ENCODE measurements around the gene CGREF1.
A peak's percentile ranks its signal among the peaks of the same experiment; 100 is the strongest.

Gene CGREF1

GRCh38 chr2:27065128-27065527 lies 53.8 kb downstream of the CGREF1 start:
- 0 out of 2 replicates have a peak, but pooled peaks cover under 1% of the 10 kb centered on the region for H3K4me1 ChIP-seq (ENCODE audit: control insufficient read depth, insufficient read depth, low read length)
- H3K27ac ChIP-seq (ENCODE audit: extremely low read depth, low read depth, low read length): no peak overlapping the region
- no peak overlapping the region for H3K4me3 ChIP-seq (ENCODE audit: low read depth, low read length)
- ChIA-PET CTCF (interaction anchor here (0.7 kb wide), 1 partner anchor 1688 kb away, joined by 3 read pairs; no protein-coding TSS in a partner anchor), POLR2A (interaction anchor here (0.7 to 6.5 kb wide), 4 partner anchors 10 to 33 kb away, joined by 3 to 31 read pairs (median 10); partner anchors contain the start of gene AGBL5)
- peaks cover 0 to 74% of the 10 kb centered on the region in 2 experiments for H3K36me3 ChIP-seq (ENCODE audit: control insufficient read depth in 2 of 2, insufficient read depth in 1 of 2, low read length in 2 of 2)
- H3K9me3 ChIP-seq (ENCODE audit: control insufficient read depth, insufficient read depth, low read depth, low read length): no peaks in the 10 kb centered on the region
- TF ChIP-seq ZNF140 (tag by site-specific recombination; IDR thresholded peaks at IDR 0.05) (no peak), ZNF654 (tag by site-specific recombination; IDR thresholded peaks at IDR 0.05; ENCODE audit: low read depth) (no peak), ZNF747 (tag by site-specific recombination; IDR thresholded peaks at IDR 0.05) (no peak), PRDM6 (tag by site-specific recombination; IDR thresholded peaks at IDR 0.05) (no peak), ZNF37A (tag by site-specific recombination; IDR thresholded peaks at IDR 0.05) (no peak), ZNF184 (tag by site-specific recombination; IDR thresholded peaks at IDR 0.05) (no peak), PRDM10 (tag by site-specific recombination; IDR thresholded peaks at IDR 0.05) (no peak)

- Histone ChIP-seq H3K27ac (ENCODE audit: extremely low read depth, low read depth, low read length) (no peak overlapping the region), H3K36me3 (ENCODE audit: control insufficient read depth in 2 of 2, insufficient read depth in 1 of 2, low read length in 2 of 2) (peaks cover 8 to 81% of the 10 kb centered on the region in 2 experiments), H3K4me1 (ENCODE audit: control insufficient read depth, insufficient read depth, low read length) (no peaks in the 10 kb centered on the region), H3K4me3 (ENCODE audit: low read depth, low read length) (no peak overlapping the region), H3K9me3 (ENCODE audit: control insufficient read depth, insufficient read depth, low read depth, low read length) (no peaks in the 10 kb centered on the region)
- TF ChIP-seq ZNF324 (tag by site-specific recombination; IDR thresholded peaks at IDR 0.05) (no peak), PRDM10 (tag by site-specific recombination; IDR thresholded peaks at IDR 0.05) (peak; percentile 70)
- ChIA-PET CTCF (interaction anchor here (0.6 to 1.3 kb wide), 2 partner anchors 20 to 207 kb away, joined by 3 to 5 read pairs; no protein-coding TSS in a partner anchor), POLR2A (interaction anchor here (0.6 to 3.6 kb wide), 7 partner anchors 8 to 200 kb away, joined by 3 to 22 read pairs (median 4); partner anchors contain the start of genes AGBL5 and OST4)
These were observed 58.6 kb downstream of the CGREF1 start for GRCh38 chr2:27060323-27060722.

GRCh38 chr2:27059141-27059820 lies 59.6 kb downstream of the CGREF1 start:
- CTCF ChIA-PET: interaction anchor here (1.3 kb wide), 1 partner anchor 206 kb away, joined by 5 read pairs; no protein-coding TSS in a partner anchor
- no peaks in the 10 kb centered on the region for H3K9me3 ChIP-seq (ENCODE audit: control insufficient read depth, insufficient read depth, low read depth, low read length)
- H3K4me3 ChIP-seq (ENCODE audit: low read depth, low read length): no peak overlapping the region
- peaks cover 14 to 84% of the 10 kb centered on the region in 2 experiments for H3K36me3 ChIP-seq (ENCODE audit: control insufficient read depth in 2 of 2, insufficient read depth in 1 of 2, low read length in 2 of 2)
- no peak overlapping the region for H3K27ac ChIP-seq (ENCODE audit: extremely low read depth, low read depth, low read length)
- POLR2A ChIA-PET: interaction anchor here (0.6 to 3.6 kb wide), 4 partner anchors 8 to 12 kb away, joined by 3 to 22 read pairs (median 8); partner anchors contain the start of genes AGBL5 and OST4
- no peaks in the 10 kb centered on the region for H3K4me1 ChIP-seq (ENCODE audit: control insufficient read depth, insufficient read depth, low read length)
- TF ChIP-seq HIC1 (tag by site-specific recombination; IDR thresholded peaks at IDR 0.05) (no peak), TSHZ1 (tag by site-specific recombination; IDR thresholded peaks at IDR 0.05; ENCODE audit: borderline replicate concordance) (no peak)

Data from HEK293 (cell line).